PC-9 (cell line): ENCODE measurements around the gene MADD.

Experiments used
- CTCF ChIP-seq: fragments of 200-600 bp; sonication (generic); conservative IDR thresholded peaks from 2 replicates; pipeline ENCODE4 v1.6.1; 2017; ENCODE audit warnings: mixed run types, antibody characterized with exemption, mild to moderate bottlenecking, moderate library complexity
- EZH2 ChIP-seq: fragments of 200-600 bp; sonication (generic); IDR thresholded peaks from 2 replicates; pipeline ENCODE4 v1.8.0; 2017; ENCODE audit warnings: antibody characterized with exemption, low read depth

GRCh38 chr11:47305734-47306483 lies 36.0 kb downstream of the MADD start:
- TF ChIP-seq EZH2 = no peak
- TF ChIP-seq CTCF = no peak
